PC-3 (cell line): ENCODE results near the gene CBFA2T3. TPM values are rescaled to one million over a fixed set of nuclear protein-coding genes. Genes with fewer than 3 reads are reported as not detected.
"Not testable (repeated sequence)": the region's sequence is repeated elsewhere in the genome, so short reads cannot be mapped to it uniquely, and the experiment has no call there.

Source experiments
- ATAC-seq: fragments of 200-7000 bp; cut with Tn5 transposase; 2 replicates; pipeline ENCODE4 v1.9.1; 2020; ENCODE audit warnings: mild to moderate bottlenecking, moderate library complexity
- BruUV-seq: library from RNA; stranded (reverse); fragments of 400-500 nt; replicated peaks from 2 replicates; lab custom pipeline; 2021; lab: Mats Ljungman, UMichigan
- CTCF ChIA-PET: fragments of 300-600 bp; sonication (Branson Sonifier 250); formaldehyde crosslinking; loops from one replicate; lab custom pipeline; 2022; ENCODE audit warnings: antibody characterized with exemption; lab: Charles Lee
- POLR2A ChIA-PET: fragments of 300-600 bp; sonication (Branson Sonifier 250); formaldehyde crosslinking; loops from one replicate; lab custom pipeline; 2022; ENCODE audit warnings: antibody characterized with exemption; ENCODE audit not compliant: unreplicated experiment; lab: Charles Lee
- DNase-seq: peaks from one replicate; pipeline ENCODE4 v3.0.0-alpha.2; 2015
- H2AFZ ChIP-seq: fragments of 300-600 bp; sonication (generic); 2 replicates; pipeline ENCODE4 v1.6.0; 2016; ENCODE audit warnings: antibody characterized with exemption, low read length
- H3F3A ChIP-seq: fragments of 300-600 bp; sonication (generic); one replicate; pipeline ENCODE4 v1.6.0; 2017; ENCODE audit warnings: antibody characterized with exemption, low read length, control low read depth, mild to moderate bottlenecking; ENCODE audit not compliant: unreplicated experiment
- H3K27ac ChIP-seq: fragments of 300-600 bp; sonication (generic); 2 replicates; pipeline ENCODE4 v1.5.1; 2016; ENCODE audit warnings: mild to moderate bottlenecking, low read length
- H3K27me3 ChIP-seq: fragments of 300-600 bp; sonication (generic); 2 replicates; pipeline ENCODE4 v1.6.1; 2016; ENCODE audit warnings: low read length, mixed read lengths
- H3K36me3 ChIP-seq: fragments of 300-600 bp; sonication (generic); 2 replicates; pipeline ENCODE4 v1.6.1; 2016; ENCODE audit warnings: low read depth, mixed run types, low read length, mixed read lengths
- H3K4me1 ChIP-seq: fragments of 300-600 bp; sonication (generic); 2 replicates; pipeline ENCODE4 v1.5.1; 2016; ENCODE audit warnings: low read length; ENCODE audit not compliant: insufficient read depth
- H3K4me2 ChIP-seq: fragments of 300-600 bp; sonication (generic); 2 replicates; pipeline ENCODE4 v1.6.0; 2016; ENCODE audit warnings: low read length
- H3K4me3 ChIP-seq: fragments of 300-600 bp; sonication (generic); 2 replicates; pipeline ENCODE4 v1.5.1; 2016; ENCODE audit warnings: mild to moderate bottlenecking, low read length, mixed read lengths
- H3K79me2 ChIP-seq: fragments of 300-600 bp; sonication (generic); 2 replicates; pipeline ENCODE4 v1.6.1; 2017; ENCODE audit warnings: low read length, mixed read lengths
- H3K9ac ChIP-seq: fragments of 300-600 bp; sonication (generic); 2 replicates; pipeline ENCODE4 v1.6.0; 2016; ENCODE audit warnings: mild to moderate bottlenecking, low read length
- H3K9me2 ChIP-seq: fragments of 300-600 bp; sonication (generic); replicated peaks from 2 replicates; pipeline ENCODE4 v1.6.1; 2016; ENCODE audit warnings: mixed run types, low read length, mixed read lengths
- H3K9me3 ChIP-seq: fragments of 300-600 bp; sonication (generic); 2 replicates; pipeline ENCODE4 v1.6.1; 2016; ENCODE audit warnings: low read length, mixed read lengths
- H4K20me1 ChIP-seq: fragments of 300-600 bp; sonication (generic); 2 replicates; pipeline ENCODE4 v1.6.1; 2016; ENCODE audit warnings: low read length, mixed read lengths
- EZH2 ChIP-seq: fragments of 300-600 bp; sonication (generic); IDR thresholded peaks from one replicate; pipeline ENCODE4 v1.6.1; 2017; ENCODE audit warnings: antibody characterized with exemption, mild to moderate bottlenecking, low read length; ENCODE audit not compliant: unreplicated experiment
- EZH2phosphoT487 ChIP-seq: fragments of 300-600 bp; sonication (generic); IDR thresholded peaks from 2 replicates; pipeline ENCODE4 v1.6.1; 2018; ENCODE audit warnings: mild to moderate bottlenecking, antibody characterized with exemption, low read length, borderline replicate concordance
- intact Hi-C: fragments of 100-400 bp; cut with micrococcal nuclease; formaldehyde crosslinking; loops from 2 replicates; pipeline ENCODE4 v1.9.0; 2023
- total RNA-seq: library from RNA; depleted of rRNA; stranded (reverse); fragments of >200 nt; gene quantifications from 2 replicates; pipeline ENCODE4 v1.2.3, GENCODE V29; 2014
- TF ChIP-seq, protein P1 (sequence below): fragments of 300-600 bp; sonication (generic); conservative IDR thresholded peaks from 2 replicates; pipeline ENCODE4 v1.5.1; 2017; ENCODE audit warnings: antibody characterized with exemption, low read depth, mild to moderate bottlenecking, low read length

CBFA2T3 gene
- total RNA-seq, 1 experiment from 2014 or later: not detected

DNA sequence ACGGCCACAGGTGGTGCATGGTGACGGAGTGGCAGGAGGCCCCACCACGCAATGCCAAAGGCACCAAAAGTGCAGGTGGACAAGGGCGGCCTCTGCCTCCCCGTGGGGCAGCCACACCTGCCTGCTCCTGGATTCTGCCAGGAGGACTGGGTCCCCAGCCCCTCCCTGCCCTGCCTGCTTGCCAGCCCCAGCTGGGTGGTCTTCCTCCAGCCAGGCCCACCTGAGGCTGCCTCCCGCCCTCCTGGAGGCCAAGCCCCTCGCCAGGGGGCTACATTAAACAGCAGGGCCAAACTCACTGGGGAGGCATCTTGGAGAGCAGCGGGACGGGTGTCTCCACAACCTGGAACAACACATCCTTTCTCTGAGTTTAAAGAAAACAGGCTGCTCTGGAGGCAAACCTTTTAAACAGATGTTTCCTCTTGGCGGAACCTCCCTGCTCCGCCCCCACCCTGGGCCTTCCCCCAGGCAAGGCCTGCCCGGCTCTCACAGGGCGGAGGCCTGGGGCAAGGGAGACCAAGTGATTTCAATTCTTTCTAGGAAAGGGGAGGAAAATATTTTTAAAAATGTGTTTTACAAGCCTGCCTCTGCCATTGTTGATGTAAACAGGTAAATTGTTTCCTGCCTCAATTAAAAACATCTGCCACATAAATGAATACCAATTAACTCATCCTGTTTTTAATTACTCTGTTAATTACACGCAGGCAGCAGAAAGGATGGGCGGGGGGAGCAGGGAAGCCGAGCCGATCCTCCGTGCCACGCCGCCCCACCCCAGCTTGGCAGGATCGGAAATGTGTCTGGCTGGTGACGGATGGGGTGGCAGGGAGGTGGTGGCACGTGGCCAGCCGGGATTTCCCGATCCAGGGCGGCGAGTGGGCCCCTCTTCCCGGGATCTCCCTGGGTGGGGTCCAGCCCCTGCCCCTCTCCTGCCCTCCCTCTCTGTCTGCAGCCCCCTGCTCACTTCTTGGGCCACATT lies 56.1 kb downstream of the CBFA2T3 start:
- TF ChIP-seq EZH2phosphoT487 (no peak), EZH2 (no peak)
- TF ChIP-seq, protein P1, sequence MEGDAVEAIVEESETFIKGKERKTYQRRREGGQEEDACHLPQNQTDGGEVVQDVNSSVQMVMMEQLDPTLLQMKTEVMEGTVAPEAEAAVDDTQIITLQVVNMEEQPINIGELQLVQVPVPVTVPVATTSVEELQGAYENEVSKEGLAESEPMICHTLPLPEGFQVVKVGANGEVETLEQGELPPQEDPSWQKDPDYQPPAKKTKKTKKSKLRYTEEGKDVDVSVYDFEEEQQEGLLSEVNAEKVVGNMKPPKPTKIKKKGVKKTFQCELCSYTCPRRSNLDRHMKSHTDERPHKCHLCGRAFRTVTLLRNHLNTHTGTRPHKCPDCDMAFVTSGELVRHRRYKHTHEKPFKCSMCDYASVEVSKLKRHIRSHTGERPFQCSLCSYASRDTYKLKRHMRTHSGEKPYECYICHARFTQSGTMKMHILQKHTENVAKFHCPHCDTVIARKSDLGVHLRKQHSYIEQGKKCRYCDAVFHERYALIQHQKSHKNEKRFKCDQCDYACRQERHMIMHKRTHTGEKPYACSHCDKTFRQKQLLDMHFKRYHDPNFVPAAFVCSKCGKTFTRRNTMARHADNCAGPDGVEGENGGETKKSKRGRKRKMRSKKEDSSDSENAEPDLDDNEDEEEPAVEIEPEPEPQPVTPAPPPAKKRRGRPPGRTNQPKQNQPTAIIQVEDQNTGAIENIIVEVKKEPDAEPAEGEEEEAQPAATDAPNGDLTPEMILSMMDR: no peak
- Histone ChIP-seq H3K9me2 (no peaks in the 10 kb centered on the region), H3K27ac (no peak overlapping the region), H2AFZ (peak overlapping the region; percentile 37; the same call in 1 of the 2 replicates), H3K4me3 (no peak overlapping the region), H3F3A (no peaks in the 10 kb centered on the region), H3K27me3 (no peaks in the 10 kb centered on the region), H3K36me3 (no peaks in the 10 kb centered on the region), H3K79me2 (no peaks in the 10 kb centered on the region), H3K9ac (no peak overlapping the region), H4K20me1 (no peaks in the 10 kb centered on the region), H3K9me3 (no peaks in the 10 kb centered on the region), H3K4me2 (peak overlapping the region; percentile 48; the same call in 1 of the 2 replicates), H3K4me1 (peaks cover 19% of the 10 kb centered on the region)
- ATAC-seq (peak; percentile 37), DNase-seq (peak; percentile 37)
- intact Hi-C loops: no loop called here
- ChIA-PET CTCF (no interaction called here), POLR2A (no interaction called here)
- BruUV-seq: no TSS peak

DNA sequence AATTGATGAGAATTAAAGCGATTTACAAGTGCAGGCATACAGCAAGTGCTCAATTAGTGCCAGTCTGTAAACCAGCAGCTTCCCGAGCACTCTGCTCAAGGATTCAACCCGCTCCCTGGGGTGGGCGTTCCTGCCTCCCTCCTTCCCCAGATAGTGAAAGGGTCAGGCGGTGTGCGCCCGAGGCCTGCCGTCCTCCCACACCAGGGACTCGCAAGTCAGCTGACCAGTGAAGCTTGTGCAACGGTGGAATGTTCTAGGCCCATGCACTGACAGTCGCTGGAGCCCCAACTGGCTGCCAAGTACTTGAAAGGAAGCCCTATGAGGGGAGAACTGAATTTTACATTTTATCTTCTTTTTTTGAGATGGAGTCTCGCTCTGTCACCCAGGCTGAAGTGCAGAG lies 57.1 kb downstream of the CBFA2T3 start:
- POLR2A ChIA-PET: no interaction called here
- H3K9me2 ChIP-seq: no peaks in the 10 kb centered on the region
- no peak overlapping the region for H3K4me2 ChIP-seq
- CTCF ChIA-PET: no interaction called here
- TF ChIP-seq, protein P1: no peak
- TF ChIP-seq EZH2phosphoT487 (no peak), EZH2 (no peak)
- no peak for DNase-seq
- H3K27me3 ChIP-seq: no peaks in the 10 kb centered on the region
- no peak overlapping the region for H3K9ac ChIP-seq
- H3K4me1 ChIP-seq: peaks cover 9% of the 10 kb centered on the region
- no peak for ATAC-seq
- no peaks in the 10 kb centered on the region for H3K36me3 ChIP-seq
- H3K4me3 ChIP-seq: no peak overlapping the region
- BruUV-seq: no TSS peak
- H3F3A ChIP-seq: no peaks in the 10 kb centered on the region
- H3K27ac ChIP-seq: no peak overlapping the region
- no peaks in the 10 kb centered on the region for H3K9me3 ChIP-seq
- no peaks in the 10 kb centered on the region for H3K79me2 ChIP-seq
- no peak overlapping the region for H2AFZ ChIP-seq
- intact Hi-C loops: no loop called here
- H4K20me1 ChIP-seq: no peaks in the 10 kb centered on the region

DNA sequence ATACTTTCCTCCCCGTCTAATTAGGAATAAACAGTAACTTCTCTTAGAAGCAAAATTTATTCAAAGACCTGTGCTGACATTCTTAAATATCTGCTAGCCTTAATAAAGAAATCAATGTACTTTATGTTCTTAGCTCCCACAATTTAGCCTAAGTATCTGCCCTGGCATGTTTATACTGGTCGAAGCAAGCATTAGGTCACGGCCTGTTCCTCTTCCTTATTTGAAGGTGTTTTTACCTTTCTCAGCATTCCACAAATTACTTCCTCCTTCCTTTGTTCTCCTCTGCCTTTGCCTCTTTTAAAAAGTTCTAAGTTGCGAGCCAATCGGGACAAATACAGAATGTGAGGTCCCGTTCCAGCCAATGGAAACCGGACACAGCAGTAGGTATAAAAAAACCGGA lies 58.1 kb downstream of the CBFA2T3 start:
- H3K4me1 ChIP-seq, H4K20me1 ChIP-seq, POLR2A ChIA-PET, H3F3A ChIP-seq, intact Hi-C loops, CTCF ChIA-PET, BruUV-seq, ATAC-seq, H3K36me3 ChIP-seq, H2AFZ ChIP-seq, H3K9me3 ChIP-seq, H3K79me2 ChIP-seq, H3K4me3 ChIP-seq, H3K9ac ChIP-seq, H3K9me2 ChIP-seq, H3K27me3 ChIP-seq, H3K27ac ChIP-seq, H3K4me2 ChIP-seq, DNase-seq: not testable (repeated sequence)
